Activated T-helper 2 cell treated with anti-CD3 and anti-CD28 coated beads, Interferon-gamma antibody, Interleukin-2, Interleukin-4, amounts not matched to agents 10 μg/mL and 5 μg/mL and 100 μg/mL, durations not matched to agents 14 hours and 24 hours and 36 hours (primary cell): ENCODE results near the gene SEZ6L. TPM values are rescaled to one million over a fixed set of nuclear protein-coding genes. Genes with fewer than 3 reads are reported as not detected.

Experiments used
- DNase-seq: peaks from one replicate; pipeline ENCODE4 v3.0.0; 2021; ENCODE audit warnings: low spot score
- H3K27ac Mint-ChIP-seq: one replicate; pipeline ENCODE4 v1.8.0; 2021; ENCODE audit warnings: mixed read lengths
- H3K27me3 Mint-ChIP-seq: one replicate; pipeline ENCODE4 v1.8.0; 2021; ENCODE audit warnings: low read depth, mixed read lengths
- H3K36me3 Mint-ChIP-seq: one replicate; pipeline ENCODE4 v1.8.0; 2021; ENCODE audit warnings: low read depth, mixed read lengths
- H3K4me1 Mint-ChIP-seq: one replicate; pipeline ENCODE4 v1.8.0; 2021; ENCODE audit warnings: low read depth, mixed read lengths
- H3K4me3 Mint-ChIP-seq: one replicate; pipeline ENCODE4 v1.8.0; 2021; ENCODE audit warnings: low read depth, mild to moderate bottlenecking, moderate library complexity, mixed read lengths
- H3K9me3 Mint-ChIP-seq: one replicate; pipeline ENCODE4 v1.8.0; 2021; ENCODE audit warnings: mixed read lengths
- intact Hi-C: fragments of 100-400 bp; cut with micrococcal nuclease; formaldehyde crosslinking; loops from one replicate; pipeline ENCODE4 v1.15.1; 2023
- total RNA-seq: library from RNA; stranded (reverse); gene quantifications from 2 replicates; pipeline ENCODE4 v1.2.3, GENCODE V29; 2022

SEZ6L gene
- total RNA-seq, 1 donor from 2014 or later = not detected

DNA sequence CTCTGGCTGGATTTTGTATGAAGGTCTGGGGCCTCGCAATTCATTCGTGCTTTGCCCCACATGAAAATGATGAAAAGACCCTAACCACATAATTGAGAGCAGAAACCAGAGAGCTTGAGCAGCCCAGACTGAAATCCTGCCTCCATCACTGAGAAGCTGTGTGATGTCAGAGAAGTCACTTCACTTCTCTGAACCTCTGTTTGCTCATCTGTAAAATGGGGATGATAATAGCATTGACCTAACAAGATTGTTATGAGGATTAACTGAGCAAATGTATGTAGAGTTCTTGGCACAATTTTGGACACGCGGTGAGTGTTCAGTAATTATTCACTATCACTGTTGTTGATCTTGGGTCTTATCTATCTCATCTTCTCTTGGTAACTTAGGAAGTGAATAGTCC, 203.6 kb downstream of the SEZ6L start:
- intact Hi-C loops = no loop called here
- H3K9me3 Mint-ChIP-seq = no peaks in the 10 kb centered on the region
- no peaks in the 10 kb centered on the region for H3K36me3 Mint-ChIP-seq
- H3K4me3 Mint-ChIP-seq = no peak overlapping the region
- no peak for DNase-seq
- H3K27me3 Mint-ChIP-seq = peaks cover 31% of the 10 kb centered on the region
- H3K4me1 Mint-ChIP-seq = peaks cover 8% of the 10 kb centered on the region
- no peak overlapping the region for H3K27ac Mint-ChIP-seq

DNA sequence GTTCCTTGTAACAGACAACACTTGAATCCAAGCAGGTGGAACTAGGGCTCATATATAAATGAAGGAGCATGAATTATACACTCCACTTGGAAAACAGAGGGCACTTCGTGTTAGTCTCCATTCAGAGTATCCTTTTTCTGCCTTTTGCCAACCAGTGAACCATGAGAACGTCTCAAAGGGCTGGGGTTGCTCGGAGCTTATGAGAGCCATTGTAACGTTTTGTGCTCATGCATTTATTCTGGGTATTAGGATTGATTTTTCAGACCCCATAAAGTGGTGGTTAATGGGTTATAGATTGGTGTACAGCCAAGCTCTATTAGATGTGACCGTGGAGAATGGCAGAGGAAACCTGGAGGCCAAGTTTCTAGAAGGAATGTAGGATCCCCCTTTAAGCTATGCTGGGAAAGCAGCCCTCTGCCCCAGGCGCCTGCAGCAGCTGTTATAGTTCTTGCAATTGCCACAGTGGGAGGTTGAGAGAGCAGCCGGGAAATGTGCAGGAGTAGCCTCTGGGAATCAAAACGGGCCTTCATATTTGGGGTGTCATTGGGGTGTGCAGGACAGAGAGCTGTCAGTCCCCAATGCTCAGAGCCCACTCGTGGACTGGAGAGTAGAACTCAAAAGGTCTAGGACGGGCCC, 205.2 kb downstream of the SEZ6L start:
- intact Hi-C loops = no loop called here
- H3K9me3 Mint-ChIP-seq = no peaks in the 10 kb centered on the region

GRCh38 chr22:26377170-26377830, 208.0 kb downstream of the SEZ6L start:
- Mint-ChIP-seq H3K4me1 (peaks cover 8% of the 10 kb centered on the region), H3K27ac (no peak overlapping the region), H3K27me3 (peaks cover 37% of the 10 kb centered on the region), H3K36me3 (no peaks in the 10 kb centered on the region), H3K9me3 (no peaks in the 10 kb centered on the region), H3K4me3 (no peak overlapping the region)
- DNase-seq = no peak
- intact Hi-C loops = no loop called here

More for the DNA sequence above, 205.2 kb downstream of the SEZ6L start:
- H3K36me3 Mint-ChIP-seq = no peaks in the 10 kb centered on the region
- H3K27ac Mint-ChIP-seq = no peak overlapping the region
- no peak overlapping the region for H3K4me3 Mint-ChIP-seq
- peaks cover 8% of the 10 kb centered on the region for H3K4me1 Mint-ChIP-seq
- peaks cover 35% of the 10 kb centered on the region for H3K27me3 Mint-ChIP-seq
- no peak for DNase-seq

DNA sequence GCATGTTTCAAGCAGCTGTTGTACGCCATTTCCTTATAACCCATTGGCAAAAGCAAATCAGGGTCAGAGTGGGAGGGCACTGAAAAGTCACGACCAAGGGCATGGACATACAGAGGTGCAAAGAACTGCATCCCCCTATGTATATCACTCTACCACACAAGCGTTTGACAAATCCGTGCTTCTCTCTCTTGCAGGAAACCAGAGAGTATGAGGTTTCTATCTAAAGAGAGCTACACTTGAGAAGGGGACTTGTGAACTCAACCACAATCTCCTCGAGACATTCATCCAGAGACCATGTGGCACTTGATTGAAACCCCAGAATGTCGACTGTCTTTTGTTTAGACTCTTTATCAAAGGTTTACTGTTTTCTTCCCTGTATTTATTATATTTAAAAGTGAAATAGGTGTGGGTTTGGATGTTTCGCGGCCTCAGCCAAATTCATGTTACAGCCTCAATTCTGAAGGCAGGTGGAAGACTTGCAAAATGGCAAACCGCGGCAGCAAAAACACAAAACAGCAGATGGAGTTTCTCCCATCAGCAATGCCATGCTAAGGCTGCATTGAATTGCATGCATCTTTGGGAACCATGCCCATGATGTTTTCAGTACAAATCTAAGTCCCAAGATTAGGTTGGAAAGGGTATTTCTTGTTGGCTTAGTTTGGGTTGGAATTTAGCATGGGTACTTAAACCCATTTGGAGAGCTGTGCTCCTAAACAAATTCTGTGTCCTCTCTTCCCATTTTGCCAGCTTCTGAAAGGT, 211.0 kb downstream of the SEZ6L start:
- no peaks in the 10 kb centered on the region for H3K36me3 Mint-ChIP-seq
- H3K4me3 Mint-ChIP-seq = no peak overlapping the region
- H3K9me3 Mint-ChIP-seq = no peaks in the 10 kb centered on the region
- H3K27ac Mint-ChIP-seq = no peak overlapping the region
- H3K27me3 Mint-ChIP-seq = peaks cover 32% of the 10 kb centered on the region
- peaks cover 8% of the 10 kb centered on the region for H3K4me1 Mint-ChIP-seq
- DNase-seq = no peak
- intact Hi-C loops = no loop called here

- H3K27me3 Mint-ChIP-seq = peaks cover 31% of the 10 kb centered on the region
Measured at GRCh38 chr22:26382782-26383181, 213.5 kb downstream of the SEZ6L start.

GRCh38 chr22:26383968-26384556, 214.8 kb downstream of the SEZ6L start:
- no peak for DNase-seq
- intact Hi-C loops = no loop called here
- Mint-ChIP-seq H3K27ac (no peak overlapping the region), H3K27me3 (peaks cover 35% of the 10 kb centered on the region), H3K4me3 (no peak overlapping the region), H3K4me1 (no peaks in the 10 kb centered on the region), H3K36me3 (no peaks in the 10 kb centered on the region), H3K9me3 (no peaks in the 10 kb centered on the region)

More at GRCh38 chr22:26382782-26383181, 213.5 kb downstream of the SEZ6L start:
- Mint-ChIP-seq H3K9me3 (no peaks in the 10 kb centered on the region), H3K36me3 (no peaks in the 10 kb centered on the region), H3K4me3 (no peak overlapping the region), H3K27ac (no peak overlapping the region), H3K4me1 (no peaks in the 10 kb centered on the region)
- no peak for DNase-seq
- intact Hi-C loops = no loop called here

DNA sequence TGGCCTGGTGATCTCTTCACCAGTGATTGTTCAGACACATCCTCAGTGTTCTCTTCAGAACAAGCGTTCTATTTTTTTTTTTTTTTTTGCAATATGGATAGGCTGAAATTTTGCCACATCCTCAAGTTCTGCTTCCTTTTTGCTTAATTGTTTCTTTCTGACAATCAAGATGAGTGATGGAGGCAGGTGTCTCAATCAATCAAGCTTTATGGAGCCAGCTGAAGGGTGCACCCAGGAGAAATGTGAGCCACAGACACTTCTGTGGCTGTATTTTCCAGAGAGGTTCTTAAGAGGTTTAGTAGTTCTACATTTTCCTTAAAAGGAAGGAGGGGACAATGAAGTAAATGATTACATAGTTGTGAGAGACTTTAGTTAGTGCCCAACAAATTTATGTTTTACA, 215.9 kb downstream of the SEZ6L start:
- DNase-seq = no peak
- no peaks in the 10 kb centered on the region for H3K9me3 Mint-ChIP-seq
- no peak overlapping the region for H3K27ac Mint-ChIP-seq
- no peak overlapping the region for H3K4me3 Mint-ChIP-seq
- no peaks in the 10 kb centered on the region for H3K4me1 Mint-ChIP-seq
- H3K36me3 Mint-ChIP-seq = no peaks in the 10 kb centered on the region
- intact Hi-C loops = no loop called here
- H3K27me3 Mint-ChIP-seq = peaks cover 27% of the 10 kb centered on the region

GRCh38 chr22:26389125-26389524, 219.9 kb downstream of the SEZ6L start:
- H3K27ac Mint-ChIP-seq = no peak overlapping the region
- intact Hi-C loops = no loop called here
- H3K36me3 Mint-ChIP-seq = no peaks in the 10 kb centered on the region
- no peak for DNase-seq
- H3K4me3 Mint-ChIP-seq = no peak overlapping the region
- H3K4me1 Mint-ChIP-seq = no peaks in the 10 kb centered on the region
- no peaks in the 10 kb centered on the region for H3K9me3 Mint-ChIP-seq
- H3K27me3 Mint-ChIP-seq = peaks cover 24% of the 10 kb centered on the region

GRCh38 chr22:26391091-26391490, 221.8 kb downstream of the SEZ6L start:
- H3K4me1 Mint-ChIP-seq = no peaks in the 10 kb centered on the region
- H3K9me3 Mint-ChIP-seq = no peaks in the 10 kb centered on the region
- H3K27ac Mint-ChIP-seq = no peak overlapping the region
- DNase-seq = no peak
- no peaks in the 10 kb centered on the region for H3K36me3 Mint-ChIP-seq
- no peak overlapping the region for H3K4me3 Mint-ChIP-seq
- intact Hi-C loops = no loop called here
- H3K27me3 Mint-ChIP-seq = peaks cover 15% of the 10 kb centered on the region

- Mint-ChIP-seq H3K4me1 (no peaks in the 10 kb centered on the region), H3K36me3 (no peaks in the 10 kb centered on the region), H3K4me3 (no peak overlapping the region), H3K27ac (no peak overlapping the region), H3K27me3 (peaks cover 15% of the 10 kb centered on the region), H3K9me3 (no peaks in the 10 kb centered on the region)
- intact Hi-C loops = no loop called here
- no peak for DNase-seq
Measured at GRCh38 chr22:26391623-26392022, 222.4 kb downstream of the SEZ6L start.

DNA sequence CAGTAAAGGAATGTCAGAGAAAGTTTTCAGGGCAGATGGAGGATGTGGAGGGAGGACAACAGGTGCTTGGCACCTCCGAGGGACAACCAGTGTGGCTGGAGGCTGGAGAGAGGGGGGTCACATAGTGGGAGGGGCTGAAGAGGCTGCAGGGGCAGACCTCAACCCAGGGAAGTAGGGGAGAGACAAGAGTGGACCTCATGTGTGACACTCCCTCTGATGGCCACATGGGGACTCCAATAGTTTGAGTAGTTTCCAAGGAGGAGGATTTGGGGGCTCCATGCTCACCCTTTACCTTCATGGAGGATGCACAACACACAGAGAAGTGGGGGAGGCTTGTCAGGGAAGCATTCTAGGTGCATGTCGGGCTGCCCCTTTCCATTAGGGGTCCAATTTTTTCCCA, 224.7 kb downstream of the SEZ6L start:
- H3K9me3 Mint-ChIP-seq = no peaks in the 10 kb centered on the region
- no peaks in the 10 kb centered on the region for H3K4me1 Mint-ChIP-seq
- intact Hi-C loops = no loop called here
- peaks cover 7% of the 10 kb centered on the region for H3K27me3 Mint-ChIP-seq
- DNase-seq = no peak
- no peak overlapping the region for H3K4me3 Mint-ChIP-seq
- H3K27ac Mint-ChIP-seq = no peak overlapping the region
- H3K36me3 Mint-ChIP-seq = no peaks in the 10 kb centered on the region

- Mint-ChIP-seq H3K36me3 (no peaks in the 10 kb centered on the region), H3K27me3 (peaks cover 7% of the 10 kb centered on the region), H3K27ac (no peak overlapping the region), H3K4me1 (no peaks in the 10 kb centered on the region), H3K4me3 (no peak overlapping the region), H3K9me3 (no peaks in the 10 kb centered on the region)
- no peak for DNase-seq
- intact Hi-C loops = no loop called here
Measured at GRCh38 chr22:26394777-26395176, 225.5 kb downstream of the SEZ6L start.

- DNase-seq = no peak
- no peaks in the 10 kb centered on the region for H3K36me3 Mint-ChIP-seq
- H3K9me3 Mint-ChIP-seq = no peaks in the 10 kb centered on the region
- no peaks in the 10 kb centered on the region for H3K4me1 Mint-ChIP-seq
- no peak overlapping the region for H3K27ac Mint-ChIP-seq
- peaks cover 7% of the 10 kb centered on the region for H3K27me3 Mint-ChIP-seq
- H3K4me3 Mint-ChIP-seq = no peak overlapping the region
- intact Hi-C loops = no loop called here
Measured at GRCh38 chr22:26395926-26396325, 226.7 kb downstream of the SEZ6L start.
